NCI-H345 (cell line): ENCODE results near the gene ERC1.

Source experiments
- DNase-seq: peaks from one replicate; lab custom pipeline; 2025; lab: John Stamatoyannopoulos, UW

The ERC1 gene

GRCh38 chr12:1533602-1534304 lies 542.7 kb downstream of the ERC1 start:
- no peak for DNase-seq

- no peak for DNase-seq
These were observed 543.7 kb downstream of the ERC1 start for GRCh38 chr12:1534748-1535147.

- DNase-seq, result no peak
These were observed 545.8 kb downstream of the ERC1 start for GRCh38 chr12:1536817-1537216.

GRCh38 chr12:1539135-1539534 lies 548.1 kb downstream of the ERC1 start:
- no peak for DNase-seq

- DNase-seq, result no peak
These were observed 549.7 kb downstream of the ERC1 start for GRCh38 chr12:1540690-1541089.

- no peak for DNase-seq
These were observed 551.6 kb downstream of the ERC1 start for GRCh38 chr12:1542599-1542998.

GRCh38 chr12:1544996-1545700 lies 554.1 kb downstream of the ERC1 start:
- no peak for DNase-seq
